Fibroblast of gingiva (primary cell): ENCODE data around the gene UBLCP1.

Source experiments
- DNase-seq: peaks from one replicate; pipeline ENCODE4 v3.0.0-alpha.2; 2011; ENCODE audit warnings: low read depth

UBLCP1 gene

DNA sequence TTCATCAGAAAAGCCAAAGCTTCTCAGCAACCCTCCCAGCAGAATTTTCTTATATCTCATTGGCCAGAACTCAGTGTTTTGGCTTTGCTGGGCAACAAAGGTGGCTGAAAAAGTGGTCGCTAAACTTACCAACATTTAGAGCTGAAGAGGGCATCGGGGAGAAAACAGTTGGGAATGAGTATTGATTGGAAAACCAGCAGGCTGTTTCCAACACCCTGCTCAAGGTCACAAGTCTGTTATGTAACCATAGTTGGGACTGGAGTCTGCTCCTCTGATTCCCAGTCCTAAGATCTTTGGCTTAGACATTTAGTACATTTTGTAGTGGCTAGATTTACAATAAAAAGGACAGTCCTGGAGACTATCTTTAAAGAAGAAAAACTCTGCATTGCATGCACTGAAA is 50.1 kb downstream of the UBLCP1 start:
- DNase-seq: no peak

DNA sequence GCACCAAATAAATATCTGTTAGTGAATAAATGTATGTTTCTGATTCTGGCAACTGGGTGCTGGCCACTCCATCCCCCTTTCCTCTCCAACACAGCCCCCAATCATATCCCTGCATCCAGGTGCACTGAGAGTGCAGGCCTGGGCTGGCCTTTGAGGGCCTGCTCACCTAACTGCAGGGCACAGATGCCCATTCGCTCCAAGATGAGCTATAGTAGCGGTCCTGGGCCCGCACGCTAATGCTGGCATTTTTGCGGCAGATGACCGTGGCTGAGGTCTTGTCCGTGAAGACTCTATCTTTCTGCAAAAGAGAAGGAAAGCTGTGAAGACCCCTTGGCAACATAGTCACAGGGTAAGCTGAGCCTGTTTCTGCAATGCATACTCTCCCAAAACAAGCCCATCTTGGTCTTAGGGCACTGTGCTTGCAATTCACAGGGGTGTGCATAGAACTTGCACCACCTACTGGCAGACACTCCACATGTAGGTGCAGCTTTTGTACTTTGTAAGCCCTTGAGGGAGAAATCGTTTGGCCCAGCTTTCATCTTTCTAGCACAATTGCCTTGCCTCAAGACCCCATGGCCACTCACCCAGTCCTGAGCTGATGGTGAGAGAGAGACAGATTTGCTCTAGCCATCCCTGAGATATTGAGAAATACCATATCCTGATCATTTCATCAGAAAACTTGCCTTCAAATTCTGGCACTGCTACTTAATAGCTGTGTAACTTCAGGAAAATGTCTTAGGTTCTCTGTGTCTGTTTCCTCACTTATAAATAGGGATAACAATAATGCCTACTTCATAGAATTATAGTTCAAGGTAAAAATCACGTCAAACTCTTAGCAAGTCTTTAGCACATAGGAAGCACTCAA is 53.7 kb downstream of the UBLCP1 start:
- DNase-seq: peak; percentile 50

DNA sequence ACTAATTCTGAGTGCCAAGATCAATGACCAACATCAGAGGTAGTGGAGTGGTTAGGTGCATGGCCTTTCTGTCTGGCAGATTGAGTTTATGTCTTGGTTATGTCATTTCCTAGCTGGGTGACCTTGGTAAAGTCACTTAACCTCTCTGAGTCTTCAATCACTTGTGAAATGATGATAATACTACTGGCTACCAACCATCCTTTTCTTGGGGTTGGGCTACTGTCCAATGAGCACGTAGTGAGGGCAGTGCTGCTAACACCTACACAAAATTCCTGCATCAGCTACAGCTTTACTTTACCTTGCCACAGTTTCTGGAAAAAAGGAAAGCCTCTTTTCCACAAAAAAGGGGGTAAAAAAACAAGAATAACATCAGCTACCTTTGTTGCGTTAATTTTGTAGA is 54.8 kb downstream of the UBLCP1 start:
- DNase-seq: no peak

DNA sequence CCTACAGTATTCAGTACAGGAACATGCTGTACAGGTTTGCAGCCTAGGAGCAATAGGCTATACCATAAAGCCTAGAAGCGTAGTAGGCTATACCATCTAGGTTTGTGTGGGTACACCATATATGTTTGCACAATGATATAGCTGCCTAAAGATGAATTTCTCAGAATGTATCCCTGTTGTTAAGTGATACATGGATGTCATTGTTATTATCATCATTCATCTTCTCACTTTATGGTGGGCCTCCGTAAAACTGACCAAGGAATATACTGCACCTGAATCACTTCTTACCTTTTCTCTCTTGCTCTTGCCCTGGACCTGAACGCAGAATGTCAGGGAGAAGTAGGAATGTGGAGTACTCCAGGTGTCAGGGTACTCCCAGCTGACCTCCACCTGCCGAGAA is 55.4 kb downstream of the UBLCP1 start:
- DNase-seq: no peak

DNA sequence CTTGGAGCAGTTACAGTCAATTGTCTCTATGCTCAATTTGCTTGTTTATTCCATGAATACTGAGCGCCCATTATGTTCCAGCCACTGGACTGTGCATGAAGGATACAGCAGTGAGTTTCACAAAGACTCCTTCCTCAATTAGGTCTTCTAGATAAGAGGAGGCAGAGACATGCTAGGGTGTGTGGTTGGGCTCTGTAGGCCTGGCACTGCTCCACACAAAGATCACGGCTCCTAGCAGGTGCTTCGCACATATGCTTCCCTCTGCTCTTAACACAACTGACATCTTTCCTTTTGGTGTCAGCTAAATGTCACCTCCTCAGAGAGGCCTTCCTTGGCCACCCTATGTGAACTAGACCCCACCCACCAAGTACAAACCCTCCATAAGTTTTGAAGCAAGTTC is 56.3 kb downstream of the UBLCP1 start:
- no peak for DNase-seq

DNA sequence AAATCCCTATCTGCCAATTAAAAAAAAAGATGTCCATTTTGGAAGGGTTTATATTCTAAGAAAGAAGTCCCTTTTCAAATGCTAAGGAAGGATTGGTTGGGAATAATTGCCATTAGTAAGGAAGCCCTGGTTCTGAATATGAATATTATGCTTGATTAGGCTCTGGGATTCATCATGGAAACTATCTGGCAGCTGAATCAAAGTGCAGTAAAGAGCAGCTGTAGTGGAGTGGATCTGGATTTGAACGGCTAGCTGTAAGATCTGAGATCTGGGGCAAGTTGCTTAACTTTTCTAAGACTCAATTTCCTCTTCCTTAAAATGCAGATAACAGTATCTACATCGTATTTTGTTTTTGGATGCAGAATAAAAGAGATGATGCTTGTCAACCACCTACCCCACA is 56.7 kb downstream of the UBLCP1 start:
- DNase-seq: no peak

DNA sequence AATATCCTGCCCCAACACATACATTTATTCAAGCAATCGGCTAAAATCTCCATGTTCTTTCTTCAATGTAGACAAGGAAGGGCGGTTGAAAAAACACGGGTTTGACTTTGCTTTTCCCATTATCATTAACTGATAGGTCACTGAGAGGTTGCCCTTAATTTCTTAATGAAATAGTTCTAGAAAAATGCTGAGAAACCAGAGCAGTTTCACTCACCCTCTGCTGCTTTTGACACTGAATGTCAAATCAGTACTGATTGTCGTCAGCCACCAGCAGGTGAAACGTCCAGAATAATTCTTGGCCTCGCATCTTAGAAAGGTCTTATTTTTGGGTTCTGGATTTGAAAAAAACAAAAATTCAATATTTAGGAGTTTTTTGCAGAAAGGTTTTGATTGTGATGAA is 59.1 kb downstream of the UBLCP1 start:
- no peak for DNase-seq

DNA sequence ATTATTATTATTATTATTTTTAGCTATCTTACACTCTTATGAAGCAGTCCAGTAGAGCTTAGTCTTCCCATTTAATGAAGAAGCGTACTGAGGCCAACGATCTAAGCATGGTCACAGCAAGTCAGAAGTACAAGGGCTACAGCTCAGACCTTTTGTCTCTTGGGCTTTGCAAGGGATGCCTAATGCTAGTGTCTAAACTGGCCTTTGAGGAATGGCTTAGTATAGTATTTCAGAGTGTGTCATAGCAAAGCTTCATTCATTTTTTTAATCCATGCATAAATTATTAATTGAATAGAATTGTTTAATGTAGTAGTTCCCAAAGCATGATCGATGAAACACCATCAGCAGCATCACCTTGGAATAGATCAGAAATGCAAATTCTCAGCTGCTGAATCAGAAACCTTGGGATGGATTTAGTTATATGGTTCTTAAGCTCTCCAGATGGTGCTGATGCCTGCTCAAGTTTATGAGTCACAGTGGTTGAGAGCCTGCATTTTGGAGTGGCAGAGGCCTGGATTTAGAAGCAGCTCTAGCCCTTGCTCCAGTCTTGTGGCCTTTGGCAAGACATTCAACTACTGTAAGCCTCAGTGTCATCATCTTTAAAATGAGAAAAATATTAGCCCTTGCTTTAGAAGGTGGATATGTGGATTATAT is 61.1 kb downstream of the UBLCP1 start:
- DNase-seq: peak; percentile 79

DNA sequence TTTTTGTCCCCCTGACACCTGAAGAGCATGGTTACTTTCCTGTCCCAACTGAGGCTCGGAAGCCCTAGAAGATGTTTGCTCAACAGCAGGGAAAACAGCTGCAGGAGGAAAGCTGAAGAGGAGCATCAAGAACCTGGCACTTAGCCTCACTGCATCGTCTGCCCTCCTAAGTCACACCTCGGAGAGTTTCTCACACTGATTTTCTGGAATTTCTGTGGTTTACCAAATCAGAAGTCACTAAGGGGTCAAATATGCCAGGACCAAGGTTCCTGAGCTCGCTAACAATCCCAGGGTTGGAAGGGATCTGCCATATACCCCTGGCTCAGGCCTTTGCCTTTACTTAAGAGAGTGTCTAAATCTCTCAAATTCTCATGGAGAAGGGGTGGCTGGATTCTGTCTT is 61.9 kb downstream of the UBLCP1 start:
- no peak for DNase-seq

DNA sequence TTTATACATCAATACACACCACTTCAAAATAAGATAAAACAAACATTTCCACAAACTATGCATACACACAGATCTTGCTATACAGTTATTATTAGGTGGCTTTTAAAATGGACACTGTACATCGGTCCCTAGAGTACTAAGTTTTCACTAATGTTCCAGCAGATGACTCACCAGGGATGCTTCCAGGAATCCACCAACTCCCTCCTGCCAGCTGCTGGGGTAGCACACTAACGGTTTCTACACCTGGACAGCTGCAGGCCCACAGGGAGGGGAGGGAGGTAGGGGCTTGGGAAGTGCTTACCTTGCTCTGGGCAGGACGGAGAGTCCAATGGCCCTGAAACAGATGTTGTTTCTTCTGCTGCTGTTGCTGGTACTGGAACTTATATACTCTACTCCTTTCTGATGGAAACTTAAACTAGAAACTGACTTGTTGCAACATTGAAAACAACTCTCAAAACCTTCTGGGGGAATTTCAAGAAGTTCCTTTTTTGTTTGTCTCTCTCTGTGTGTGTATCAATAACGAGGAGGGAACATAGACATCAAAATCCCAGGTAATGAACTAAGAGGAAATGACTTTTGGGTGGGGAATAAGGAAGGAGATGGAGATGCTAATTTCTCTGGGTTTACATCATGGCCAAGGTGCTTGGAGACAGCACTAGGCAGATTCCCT is 67.2 kb downstream of the UBLCP1 start, which contains the start of gene IL12B:
Gene IL12B (minus strand): TSS at position 357 of the 670 bp plus-strand sequence. CDS start 3,705 bp downstream, outside the sequence.
- DNase-seq: peak; percentile 25

DNA sequence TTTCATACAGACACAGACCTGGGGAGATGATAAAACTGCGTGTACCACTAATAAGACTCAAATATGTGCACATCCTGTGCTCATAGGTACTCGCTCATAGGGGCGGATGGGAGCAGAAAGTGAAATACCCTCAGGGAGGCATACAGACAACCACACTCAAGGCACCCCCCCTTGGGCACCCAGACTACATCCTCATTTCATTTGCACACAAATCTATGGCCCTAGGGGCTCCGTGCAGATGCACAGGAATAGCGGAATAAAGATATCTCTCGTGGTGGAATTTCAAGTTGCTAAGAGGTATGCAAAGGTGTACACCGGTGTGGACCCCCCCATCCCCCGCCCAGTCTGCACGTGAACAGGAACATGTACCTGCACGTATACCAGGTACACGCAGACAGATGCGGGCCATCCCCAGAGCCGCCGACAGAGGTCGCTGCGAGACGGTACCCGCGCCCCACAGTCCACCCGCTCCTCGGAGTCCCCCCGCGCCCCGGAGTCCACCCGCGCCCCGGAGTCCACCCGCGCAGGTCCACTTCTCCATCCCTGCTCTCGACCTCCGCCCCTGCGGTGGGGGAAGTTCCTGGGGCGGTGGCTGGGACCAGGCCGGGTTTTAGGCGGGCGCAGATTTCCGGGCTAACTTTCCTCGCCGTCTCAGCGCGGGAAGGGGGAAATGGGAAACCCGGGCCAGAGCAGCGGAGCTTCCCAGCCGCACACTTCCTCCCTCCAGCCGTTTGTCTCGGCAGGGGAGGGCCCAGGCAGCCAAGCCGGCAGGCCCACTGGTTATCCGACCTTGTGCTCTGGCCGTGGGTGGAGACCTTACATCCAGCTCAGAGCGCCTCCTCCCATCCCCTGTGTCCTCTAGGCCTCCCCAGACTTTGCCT is 68.2 kb downstream of the UBLCP1 start:
- DNase-seq: peak; percentile 17

DNA sequence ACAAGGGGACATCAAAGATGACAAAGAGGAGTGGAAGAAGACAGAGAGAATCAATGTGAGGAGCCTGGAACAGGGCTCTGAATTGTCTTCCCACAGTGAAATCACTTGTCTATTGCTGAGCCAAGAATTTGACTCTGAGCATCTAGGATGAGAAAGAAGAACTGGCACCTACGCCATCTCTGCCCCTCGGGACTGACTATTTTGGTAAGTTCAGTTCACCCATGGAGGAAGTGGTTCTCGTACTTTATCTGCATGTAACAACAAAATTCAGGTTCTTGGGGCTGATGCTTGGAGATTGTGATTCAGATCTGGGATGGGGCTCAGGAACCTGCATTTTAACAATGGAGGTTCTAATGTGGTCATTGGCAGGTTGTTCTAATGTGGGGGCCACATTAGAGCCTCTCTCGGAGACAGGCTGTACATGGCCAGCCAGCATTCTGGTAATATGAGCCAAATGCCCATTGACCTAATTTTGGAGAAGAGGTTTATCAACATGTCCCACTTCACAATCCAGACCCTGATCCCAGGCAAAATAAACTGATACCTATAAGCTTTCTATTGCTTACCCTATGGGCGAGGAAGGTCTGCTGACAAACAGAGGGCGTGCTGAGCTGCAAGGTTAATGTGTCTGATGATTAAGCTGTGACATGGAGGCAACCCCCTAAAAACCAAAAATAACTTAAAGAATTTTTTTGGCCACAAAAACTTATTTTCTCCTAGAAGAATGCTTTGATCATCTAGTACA is 69.9 kb downstream of the UBLCP1 start:
- no peak for DNase-seq

DNA sequence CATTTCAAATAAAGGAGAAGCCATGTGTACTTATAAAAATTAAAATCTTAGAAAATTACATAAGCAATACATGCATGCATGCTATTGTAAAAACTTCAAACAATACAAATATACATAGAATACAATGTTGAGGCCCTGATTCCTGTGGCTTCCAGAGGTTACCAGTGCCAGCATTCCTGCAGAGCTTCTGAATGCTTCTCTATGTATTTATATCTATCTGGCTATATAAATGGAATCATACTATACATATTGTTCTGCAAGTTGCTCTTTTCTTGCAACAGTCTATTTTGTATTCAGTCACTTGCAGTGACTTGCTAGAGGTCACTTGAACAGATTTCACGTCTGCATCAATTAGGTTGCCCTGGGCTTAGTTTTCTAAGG is 70.4 kb downstream of the UBLCP1 start:
- DNase-seq: no peak
